GM23338 (cell line): ENCODE measurements around the gene CEACAM16.

ENCODE experiments used
- EZH2 ChIP-seq: fragments of 200-600 bp; sonication (generic); IDR thresholded peaks from one replicate; pipeline ENCODE4 v1.8.0; 2017; ENCODE audit warnings: antibody characterized with exemption, mild to moderate bottlenecking, low read depth; ENCODE audit not compliant: unreplicated experiment
- EZH2phosphoT487 ChIP-seq: fragments of 200-600 bp; sonication (generic); IDR thresholded peaks from one replicate; pipeline ENCODE4 v1.8.1; 2018; ENCODE audit warnings: antibody characterized with exemption; ENCODE audit not compliant: unreplicated experiment
- JUNB ChIP-seq: IDR thresholded peaks from one replicate; pipeline ENCODE4 v1.6.1; 2016; ENCODE audit warnings: antibody characterized with exemption; ENCODE audit not compliant: unreplicated experiment
- NANOG ChIP-seq: IDR thresholded peaks from 2 replicates; pipeline ENCODE4 v1.6.1; 2016; ENCODE audit warnings: antibody characterized with exemption, borderline replicate concordance
- POLR2AphosphoS5 ChIP-seq: IDR thresholded peaks from 2 replicates; pipeline ENCODE4 v1.6.1; 2016; ENCODE audit warnings: antibody characterized with exemption, low read depth
- ZNF114 ChIP-seq: fragments of 250-450 bp; sonication (Bioruptor Pico); IDR thresholded peaks from 2 replicates; pipeline ENCODE4 v1.5.0; 2020; ENCODE audit warnings: mild to moderate bottlenecking, moderate library complexity
- ZNF331 ChIP-seq: fragments of 250-450 bp; sonication (Bioruptor Pico); IDR thresholded peaks from 2 replicates; pipeline ENCODE4 v1.5.0; 2020; ENCODE audit warnings: low read depth, mild to moderate bottlenecking, moderate library complexity
- TF ChIP-seq, protein P1 (sequence below), 2 experiments: fragments of 200-600 bp in 1 of 2; sonication (generic) in 1 of 2; conservative IDR thresholded peaks; 2 replicates each; pipeline versions ENCODE4 v1.5.1 to v1.6.1; 2016 to 2017; ENCODE audit warnings: antibody characterized with exemption in 2 of 2, low read depth in 2 of 2, mild to moderate bottlenecking in 2 of 2, moderate library complexity in 1 of 2
- TF ChIP-seq, protein P2 (sequence below): IDR thresholded peaks from 2 replicates; pipeline ENCODE4 v1.6.1; 2016; ENCODE audit warnings: antibody characterized with exemption

DNA sequence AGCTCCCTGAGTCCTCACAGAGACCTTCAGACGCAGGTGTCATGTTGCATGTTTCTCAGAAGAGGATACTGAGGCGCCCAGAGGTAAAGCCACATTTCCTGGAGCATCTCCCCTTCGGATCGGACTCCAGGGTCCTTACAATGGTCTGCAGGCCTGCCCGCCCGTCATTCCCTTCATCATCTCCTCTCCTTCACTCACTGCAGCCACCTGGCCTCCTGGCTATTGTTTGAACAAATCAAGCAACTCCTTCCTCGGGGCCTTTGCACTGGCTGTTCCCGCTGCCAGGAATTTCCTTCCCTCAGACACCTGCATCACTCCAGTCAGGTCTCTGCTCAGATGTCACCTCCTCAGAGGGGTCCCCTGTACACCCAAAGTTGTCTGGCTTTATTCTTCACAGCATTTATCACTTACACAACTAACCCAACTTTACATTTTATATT is 20.3 kb downstream of the CEACAM16 start:
- TF ChIP-seq, protein P1, sequence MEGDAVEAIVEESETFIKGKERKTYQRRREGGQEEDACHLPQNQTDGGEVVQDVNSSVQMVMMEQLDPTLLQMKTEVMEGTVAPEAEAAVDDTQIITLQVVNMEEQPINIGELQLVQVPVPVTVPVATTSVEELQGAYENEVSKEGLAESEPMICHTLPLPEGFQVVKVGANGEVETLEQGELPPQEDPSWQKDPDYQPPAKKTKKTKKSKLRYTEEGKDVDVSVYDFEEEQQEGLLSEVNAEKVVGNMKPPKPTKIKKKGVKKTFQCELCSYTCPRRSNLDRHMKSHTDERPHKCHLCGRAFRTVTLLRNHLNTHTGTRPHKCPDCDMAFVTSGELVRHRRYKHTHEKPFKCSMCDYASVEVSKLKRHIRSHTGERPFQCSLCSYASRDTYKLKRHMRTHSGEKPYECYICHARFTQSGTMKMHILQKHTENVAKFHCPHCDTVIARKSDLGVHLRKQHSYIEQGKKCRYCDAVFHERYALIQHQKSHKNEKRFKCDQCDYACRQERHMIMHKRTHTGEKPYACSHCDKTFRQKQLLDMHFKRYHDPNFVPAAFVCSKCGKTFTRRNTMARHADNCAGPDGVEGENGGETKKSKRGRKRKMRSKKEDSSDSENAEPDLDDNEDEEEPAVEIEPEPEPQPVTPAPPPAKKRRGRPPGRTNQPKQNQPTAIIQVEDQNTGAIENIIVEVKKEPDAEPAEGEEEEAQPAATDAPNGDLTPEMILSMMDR (conservative IDR thresholded peaks at IDR 0.05; ENCODE audit: low read depth in 2 of 2) = no peak
- TF ChIP-seq POLR2AphosphoS5 = no peak
- TF ChIP-seq EZH2 = no peak
- TF ChIP-seq JUNB = no peak
- no peak for TF ChIP-seq EZH2phosphoT487
- no peak for TF ChIP-seq ZNF114 (CRISPR knock-in tag)
- TF ChIP-seq NANOG = no peak
- TF ChIP-seq, protein P2, sequence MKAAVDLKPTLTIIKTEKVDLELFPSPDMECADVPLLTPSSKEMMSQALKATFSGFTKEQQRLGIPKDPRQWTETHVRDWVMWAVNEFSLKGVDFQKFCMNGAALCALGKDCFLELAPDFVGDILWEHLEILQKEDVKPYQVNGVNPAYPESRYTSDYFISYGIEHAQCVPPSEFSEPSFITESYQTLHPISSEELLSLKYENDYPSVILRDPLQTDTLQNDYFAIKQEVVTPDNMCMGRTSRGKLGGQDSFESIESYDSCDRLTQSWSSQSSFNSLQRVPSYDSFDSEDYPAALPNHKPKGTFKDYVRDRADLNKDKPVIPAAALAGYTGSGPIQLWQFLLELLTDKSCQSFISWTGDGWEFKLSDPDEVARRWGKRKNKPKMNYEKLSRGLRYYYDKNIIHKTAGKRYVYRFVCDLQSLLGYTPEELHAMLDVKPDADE = no peak
- no peak for TF ChIP-seq ZNF331
